ENCODE results near the gene ABCD1.

ABCD1 gene

GRCh38 chrX:153773741-153774575 lies 49.3 kb downstream of the ABCD1 start:
- no peak overlapping the region for H3K4me3 Mint-ChIP-seq
- no peaks in the 10 kb centered on the region for H3K4me1 Mint-ChIP-seq (ENCODE audit: low read depth)
- DNase-seq: no peak
- peaks cover 14% of the 10 kb centered on the region for H3K27me3 Mint-ChIP-seq
- H3K36me3 Mint-ChIP-seq (ENCODE audit: low read depth): no peaks in the 10 kb centered on the region
- no peak overlapping the region for H3K27ac Mint-ChIP-seq
- no peaks in the 10 kb centered on the region for H3K9me3 Mint-ChIP-seq

- H3K36me3 Mint-ChIP-seq (ENCODE audit: low read depth): no peaks in the 10 kb centered on the region
- H3K4me1 Mint-ChIP-seq (ENCODE audit: low read depth): no peaks in the 10 kb centered on the region
- H3K27ac Mint-ChIP-seq: no peak overlapping the region
- H3K4me3 Mint-ChIP-seq: no peak overlapping the region
- H3K27me3 Mint-ChIP-seq: peaks cover 14% of the 10 kb centered on the region
- no peaks in the 10 kb centered on the region for H3K9me3 Mint-ChIP-seq
- DNase-seq: no peak
Measured at GRCh38 chrX:153774576-153775292, 50.1 kb downstream of the ABCD1 start.

GRCh38 chrX:153775293-153776119 lies 50.9 kb downstream of the ABCD1 start:
- Mint-ChIP-seq H3K4me3 (no peak overlapping the region), H3K4me1 (ENCODE audit: low read depth) (peaks cover 3% of the 10 kb centered on the region), H3K27ac (no peak overlapping the region), H3K36me3 (ENCODE audit: low read depth) (no peaks in the 10 kb centered on the region), H3K9me3 (no peaks in the 10 kb centered on the region), H3K27me3 (peaks cover 17% of the 10 kb centered on the region)
- DNase-seq: no peak

GRCh38 chrX:153776120-153776599 lies 51.5 kb downstream of the ABCD1 start:
- DNase-seq: no peak
- H3K27me3 Mint-ChIP-seq: peaks cover 17% of the 10 kb centered on the region
- H3K9me3 Mint-ChIP-seq: no peaks in the 10 kb centered on the region
- no peak overlapping the region for H3K4me3 Mint-ChIP-seq
- H3K4me1 Mint-ChIP-seq (ENCODE audit: low read depth): peaks cover 3% of the 10 kb centered on the region
- H3K36me3 Mint-ChIP-seq (ENCODE audit: low read depth): no peaks in the 10 kb centered on the region
- no peak overlapping the region for H3K27ac Mint-ChIP-seq

GRCh38 chrX:153776611-153777045 lies 52.0 kb downstream of the ABCD1 start:
- H3K9me3 Mint-ChIP-seq: no peaks in the 10 kb centered on the region
- peaks cover 3% of the 10 kb centered on the region for H3K4me1 Mint-ChIP-seq (ENCODE audit: low read depth)
- no peak overlapping the region for H3K27ac Mint-ChIP-seq
- peaks cover 17% of the 10 kb centered on the region for H3K27me3 Mint-ChIP-seq
- no peak overlapping the region for H3K4me3 Mint-ChIP-seq
- no peaks in the 10 kb centered on the region for H3K36me3 Mint-ChIP-seq (ENCODE audit: low read depth)
- DNase-seq: no peak

GRCh38 chrX:153777261-153778090 lies 52.8 kb downstream of the ABCD1 start:
- no peaks in the 10 kb centered on the region for H3K9me3 Mint-ChIP-seq
- H3K4me3 Mint-ChIP-seq: no peak overlapping the region
- DNase-seq: no peak
- H3K4me1 Mint-ChIP-seq (ENCODE audit: low read depth): peaks cover 3% of the 10 kb centered on the region
- peaks cover 13% of the 10 kb centered on the region for H3K27me3 Mint-ChIP-seq
- no peaks in the 10 kb centered on the region for H3K36me3 Mint-ChIP-seq (ENCODE audit: low read depth)
- no peak overlapping the region for H3K27ac Mint-ChIP-seq

- no peaks in the 10 kb centered on the region for H3K9me3 Mint-ChIP-seq
- H3K4me1 Mint-ChIP-seq (ENCODE audit: low read depth): peaks cover 3% of the 10 kb centered on the region
- no peak overlapping the region for H3K4me3 Mint-ChIP-seq
- DNase-seq: no peak
- no peak overlapping the region for H3K27ac Mint-ChIP-seq
- peaks cover 13% of the 10 kb centered on the region for H3K27me3 Mint-ChIP-seq
- H3K36me3 Mint-ChIP-seq (ENCODE audit: low read depth): no peaks in the 10 kb centered on the region
Measured at GRCh38 chrX:153778181-153778580, 53.5 kb downstream of the ABCD1 start.

GRCh38 chrX:153778684-153779101 lies 54.0 kb downstream of the ABCD1 start:
- H3K4me3 Mint-ChIP-seq: no peak overlapping the region
- H3K36me3 Mint-ChIP-seq (ENCODE audit: low read depth): no peaks in the 10 kb centered on the region
- H3K9me3 Mint-ChIP-seq: no peaks in the 10 kb centered on the region
- no peak for DNase-seq
- H3K27me3 Mint-ChIP-seq: peaks cover 17% of the 10 kb centered on the region
- peaks cover 3% of the 10 kb centered on the region for H3K4me1 Mint-ChIP-seq (ENCODE audit: low read depth)
- H3K27ac Mint-ChIP-seq: no peak overlapping the region

- peaks cover 3% of the 10 kb centered on the region for H3K4me1 Mint-ChIP-seq (ENCODE audit: low read depth)
Measured at GRCh38 chrX:153779891-153780677, 55.4 kb downstream of the ABCD1 start.

GRCh38 chrX:153780678-153781427 lies 56.2 kb downstream of the ABCD1 start, which contains the start of gene SRPK3:
TSS of gene SRPK3 (plus strand) at chrX:153781041. CDS start at chrX:153781087, 46 bp downstream.
- Mint-ChIP-seq H3K36me3 (ENCODE audit: low read depth) (peaks cover 11% of the 10 kb centered on the region), H3K27me3 (peaks cover 17% of the 10 kb centered on the region), H3K27ac (no peak within 1 kb of the TSS), H3K9me3 (no peaks in the 10 kb centered on the region), H3K4me3 (no peak within 1 kb of the TSS), H3K4me1 (ENCODE audit: low read depth) (peaks cover 3% of the 10 kb centered on the region)
- no peak for DNase-seq

More at GRCh38 chrX:153779891-153780677, 55.4 kb downstream of the ABCD1 start:
- H3K27me3 Mint-ChIP-seq: peaks cover 17% of the 10 kb centered on the region
- DNase-seq: no peak
- H3K36me3 Mint-ChIP-seq (ENCODE audit: low read depth): peaks cover 5% of the 10 kb centered on the region
- no peak overlapping the region for H3K4me3 Mint-ChIP-seq
- H3K27ac Mint-ChIP-seq: no peak overlapping the region
- no peaks in the 10 kb centered on the region for H3K9me3 Mint-ChIP-seq

- peaks cover 3% of the 10 kb centered on the region for H3K4me1 Mint-ChIP-seq (ENCODE audit: low read depth)
- H3K4me3 Mint-ChIP-seq: no peak overlapping the region
- H3K27ac Mint-ChIP-seq: no peak overlapping the region
- H3K27me3 Mint-ChIP-seq: peaks cover 17% of the 10 kb centered on the region
- no peak for DNase-seq
- no peaks in the 10 kb centered on the region for H3K9me3 Mint-ChIP-seq
- peaks cover 18% of the 10 kb centered on the region for H3K36me3 Mint-ChIP-seq (ENCODE audit: low read depth)
Measured at GRCh38 chrX:153781428-153782047, 56.9 kb downstream of the ABCD1 start.

GRCh38 chrX:153782313-153782712 lies 57.7 kb downstream of the ABCD1 start:
- H3K4me3 Mint-ChIP-seq: no peak overlapping the region
- DNase-seq: no peak
- H3K27ac Mint-ChIP-seq: no peak overlapping the region
- no peaks in the 10 kb centered on the region for H3K9me3 Mint-ChIP-seq
- H3K27me3 Mint-ChIP-seq: peaks cover 17% of the 10 kb centered on the region
- H3K4me1 Mint-ChIP-seq (ENCODE audit: low read depth): peaks cover 3% of the 10 kb centered on the region
- H3K36me3 Mint-ChIP-seq (ENCODE audit: low read depth): peaks cover 23% of the 10 kb centered on the region
